IgD-negative memory B cell (primary cell): ENCODE data around the gene CTXN1. TPM values are rescaled to one million over a fixed set of nuclear protein-coding genes. Genes with fewer than 3 reads are reported as not detected.
"Not testable (repeated sequence)": the region's sequence is repeated elsewhere in the genome, so short reads cannot be mapped to it uniquely, and the experiment has no call there.

Experiments
- H3K27ac Mint-ChIP-seq, 3 donors: one replicate each; pipeline ENCODE4 v1.8.0; 2020 to 2022; ENCODE audit warnings: mild to moderate bottlenecking in 3 of 3, mixed read lengths in 3 of 3, moderate library complexity in 1 of 3
- H3K27me3 Mint-ChIP-seq: one replicate; pipeline ENCODE4 v1.8.0; 2021; ENCODE audit warnings: mixed read lengths
- H3K36me3 Mint-ChIP-seq: one replicate; pipeline ENCODE4 v1.8.0; 2020; ENCODE audit warnings: mild to moderate bottlenecking, mixed read lengths
- H3K4me1 Mint-ChIP-seq, 3 donors: one replicate each; pipeline ENCODE4 v1.8.0; 2020 to 2022; ENCODE audit warnings: mixed read lengths in 3 of 3, mild to moderate bottlenecking in 1 of 3
- H3K4me3 Mint-ChIP-seq, 4 donors: one replicate each; pipeline ENCODE4 v1.8.0; 2020 to 2022; ENCODE audit warnings: mild to moderate bottlenecking in 4 of 4, mixed read lengths in 4 of 4, moderate library complexity in 3 of 4
- H3K9me3 Mint-ChIP-seq, 3 donors: one replicate each; pipeline ENCODE4 v1.8.0; 2020 to 2021; ENCODE audit warnings: mixed read lengths in 3 of 3, mild to moderate bottlenecking in 1 of 3
- polyA plus RNA-seq: library from polyadenylated mRNA; unstranded; fragments of 300-500 nt; fragmentation: Illumina TruSeq; gene quantifications from one replicate; pipeline ENCODE4 v1.2.3, GENCODE V29; 2021

Gene CTXN1
- polyA plus RNA-seq, 1 donor from 2014 or later, result not detected

GRCh38 chr19:7933411-7933810, 7.5 kb upstream of the CTXN1 start:
- Mint-ChIP-seq H3K9me3 (no peaks in the 10 kb centered on the region), H3K4me1 (peaks cover 0 to 3% (median 0%) of the 10 kb centered on the region in 3 donors), H3K36me3 (peaks cover 4% of the 10 kb centered on the region), H3K4me3 (no peak overlapping the region), H3K27ac (no peak overlapping the region), H3K27me3 (no peaks in the 10 kb centered on the region)

- Mint-ChIP-seq H3K27me3 (no peaks in the 10 kb centered on the region), H3K36me3 (peaks cover 6% of the 10 kb centered on the region)
These were observed 7.0 kb upstream of the CTXN1 start for GRCh38 chr19:7932930-7933300.

GRCh38 chr19:7932276-7932929, 6.5 kb upstream of the CTXN1 start:
- Mint-ChIP-seq H3K4me3 (peak overlapping the region in 1 of 4 donors; percentile 55), H3K27ac (no peak overlapping the region), H3K9me3 (no peaks in the 10 kb centered on the region), H3K27me3 (no peaks in the 10 kb centered on the region), H3K36me3 (peaks cover 6% of the 10 kb centered on the region), H3K4me1 (peaks cover 0 to 7% (median 0%) of the 10 kb centered on the region in 3 donors)

More at GRCh38 chr19:7932930-7933300, 7.0 kb upstream of the CTXN1 start:
- Mint-ChIP-seq H3K27ac (no peak overlapping the region), H3K9me3 (no peaks in the 10 kb centered on the region), H3K4me3 (no peak overlapping the region), H3K4me1 (peaks cover 0 to 7% (median 0%) of the 10 kb centered on the region in 3 donors)

- no peaks in the 10 kb centered on the region for H3K9me3 Mint-ChIP-seq
- H3K4me1 Mint-ChIP-seq, result peaks cover 0 to 7% (median 0%) of the 10 kb centered on the region in 3 donors
- H3K27me3 Mint-ChIP-seq, result no peaks in the 10 kb centered on the region
- no peak overlapping the region for H3K4me3 Mint-ChIP-seq
- no peak overlapping the region for H3K27ac Mint-ChIP-seq
- peaks cover 4% of the 10 kb centered on the region for H3K36me3 Mint-ChIP-seq
These were observed 5.5 kb upstream of the CTXN1 start for GRCh38 chr19:7931221-7932061.

- H3K9me3 Mint-ChIP-seq, result no peaks in the 10 kb centered on the region
- H3K36me3 Mint-ChIP-seq, result peaks cover 4% of the 10 kb centered on the region
- H3K4me1 Mint-ChIP-seq, result peaks cover 0 to 7% (median 0%) of the 10 kb centered on the region in 3 donors
- H3K27ac Mint-ChIP-seq, result no peak overlapping the region
- H3K27me3 Mint-ChIP-seq, result peaks cover 1% of the 10 kb centered on the region
- no peak overlapping the region for H3K4me3 Mint-ChIP-seq
These were observed 4.8 kb upstream of the CTXN1 start for GRCh38 chr19:7930765-7931164.

- H3K27me3 Mint-ChIP-seq, H3K9me3 Mint-ChIP-seq, H3K4me1 Mint-ChIP-seq, H3K4me3 Mint-ChIP-seq, H3K27ac Mint-ChIP-seq, H3K36me3 Mint-ChIP-seq: not testable (repeated sequence)
These were observed 4.1 kb upstream of the CTXN1 start for GRCh38 chr19:7930030-7930429.

- peaks cover 1 to 7% (median 1%) of the 10 kb centered on the region in 3 donors for H3K4me1 Mint-ChIP-seq
- H3K27ac Mint-ChIP-seq, result peak overlapping the region; percentile 58 to 96 (median 83)
- peaks cover 1% of the 10 kb centered on the region for H3K27me3 Mint-ChIP-seq
- peaks cover 4% of the 10 kb centered on the region for H3K36me3 Mint-ChIP-seq
- H3K4me3 Mint-ChIP-seq, result peak overlapping the region in 3 of 4 donors; percentile 30 to 85 (median 63)
- H3K9me3 Mint-ChIP-seq, result no peaks in the 10 kb centered on the region
These were observed 3.1 kb upstream of the CTXN1 start for GRCh38 chr19:7928741-7929701.

- Mint-ChIP-seq H3K27ac (peak overlapping the region in 2 of 3 donors; percentile 53 to 76), H3K27me3 (peaks cover 1% of the 10 kb centered on the region), H3K36me3 (peaks cover 4% of the 10 kb centered on the region), H3K4me3 (peak overlapping the region; percentile 21 to 85 (median 55)), H3K9me3 (no peaks in the 10 kb centered on the region), H3K4me1 (peaks cover 1 to 7% (median 1%) of the 10 kb centered on the region in 3 donors)
These were observed 2.4 kb upstream of the CTXN1 start for GRCh38 chr19:7928334-7928706.

GRCh38 chr19:7927605-7928333, 1.8 kb upstream of the CTXN1 start:
- peak overlapping the region; percentile 23 to 76 (median 53) for H3K27ac Mint-ChIP-seq
- H3K4me3 Mint-ChIP-seq, result peak overlapping the region; percentile 9 to 85 (median 34)
- H3K36me3 Mint-ChIP-seq, result peaks cover 4% of the 10 kb centered on the region
- peaks cover 1 to 7% (median 3%) of the 10 kb centered on the region in 3 donors for H3K4me1 Mint-ChIP-seq
- H3K27me3 Mint-ChIP-seq, result peaks cover 1% of the 10 kb centered on the region
- no peaks in the 10 kb centered on the region for H3K9me3 Mint-ChIP-seq

- peak overlapping the region; percentile 23 to 73 (median 46) for H3K27ac Mint-ChIP-seq
- H3K27me3 Mint-ChIP-seq, result peaks cover 1% of the 10 kb centered on the region
- H3K9me3 Mint-ChIP-seq, result no peaks in the 10 kb centered on the region
- H3K4me1 Mint-ChIP-seq, result peaks cover 3 to 7% (median 3%) of the 10 kb centered on the region in 3 donors
- peaks cover 4% of the 10 kb centered on the region for H3K36me3 Mint-ChIP-seq
- H3K4me3 Mint-ChIP-seq, result peak overlapping the region in 3 of 4 donors; percentile 3 to 53 (median 52)
These were observed 1.0 kb upstream of the CTXN1 start for GRCh38 chr19:7926727-7927604.

GRCh38 chr19:7925171-7925851, 624 bp downstream of the CTXN1 start:
- Mint-ChIP-seq H3K4me3 (peak overlapping the region; percentile 12 to 93 (median 85)), H3K36me3 (peaks cover 4% of the 10 kb centered on the region), H3K4me1 (peaks cover 6 to 7% (median 7%) of the 10 kb centered on the region in 3 donors), H3K27me3 (peaks cover 1% of the 10 kb centered on the region), H3K27ac (peak overlapping the region in 2 of 3 donors; percentile 36 to 90), H3K9me3 (no peaks in the 10 kb centered on the region)

- H3K36me3 Mint-ChIP-seq, result peaks cover 4% of the 10 kb centered on the region
- H3K9me3 Mint-ChIP-seq, result peaks cover 0 to under 1% (median 0%) of the 10 kb centered on the region in 3 donors
- H3K4me3 Mint-ChIP-seq, result peak overlapping the region in 3 of 4 donors; percentile 12 to 71 (median 68)
- peak overlapping the region in 1 of 3 donors; percentile 64 for H3K27ac Mint-ChIP-seq
- H3K27me3 Mint-ChIP-seq, result peaks cover 5% of the 10 kb centered on the region
- peaks cover 10 to 13% (median 10%) of the 10 kb centered on the region in 3 donors for H3K4me1 Mint-ChIP-seq
These were observed 1.2 kb downstream of the CTXN1 start for GRCh38 chr19:7924651-7925170.
